NCI-H1417 treated with DMSO at 0.1 percent for 48 hours (cell line): ENCODE measurements around the gene TSHZ1.

Experiments
- DNase-seq: peaks from one replicate; lab custom pipeline; 2025; lab: John Stamatoyannopoulos, UW

TSHZ1 gene

GRCh38 chr18:75273817-75274216 lies 63.2 kb downstream of the TSHZ1 start:
- DNase-seq: no peak

GRCh38 chr18:75275226-75275625 lies 64.6 kb downstream of the TSHZ1 start:
- no peak for DNase-seq

- DNase-seq: no peak
Observed at GRCh38 chr18:75276818-75277609, 66.4 kb downstream of the TSHZ1 start.

GRCh38 chr18:75277610-75277928 lies 67.0 kb downstream of the TSHZ1 start:
- no peak for DNase-seq

- DNase-seq: no peak
Observed at GRCh38 chr18:75279381-75279780, 68.8 kb downstream of the TSHZ1 start.

GRCh38 chr18:75280427-75281280 lies 70.1 kb downstream of the TSHZ1 start:
- DNase-seq: no peak

GRCh38 chr18:75282746-75283145 lies 72.1 kb downstream of the TSHZ1 start:
- no peak for DNase-seq

- no peak for DNase-seq
Observed at GRCh38 chr18:75283731-75284130, 73.1 kb downstream of the TSHZ1 start.

DNA sequence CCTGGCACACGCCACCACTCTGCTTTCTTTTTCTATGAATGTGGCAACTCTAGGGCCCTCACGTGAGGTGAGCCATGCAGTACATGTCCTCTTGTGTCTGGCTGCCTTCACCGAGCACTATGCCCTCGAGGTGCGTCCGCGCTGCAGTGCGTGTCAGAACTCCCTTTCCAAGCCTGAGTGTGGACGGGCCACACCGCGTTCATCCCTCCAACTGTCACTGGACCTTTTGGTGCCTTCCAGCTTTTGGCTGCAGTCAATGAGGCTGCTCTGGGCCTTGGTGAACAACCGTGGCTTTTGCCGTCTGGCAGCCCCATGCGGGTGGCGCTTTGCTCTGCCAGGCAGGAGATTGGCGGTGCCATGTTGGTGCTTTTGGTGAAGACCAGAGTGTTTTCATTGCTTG lies 74.0 kb downstream of the TSHZ1 start:
- DNase-seq: no peak

GRCh38 chr18:75285876-75286275 lies 75.3 kb downstream of the TSHZ1 start:
- DNase-seq: no peak

DNA sequence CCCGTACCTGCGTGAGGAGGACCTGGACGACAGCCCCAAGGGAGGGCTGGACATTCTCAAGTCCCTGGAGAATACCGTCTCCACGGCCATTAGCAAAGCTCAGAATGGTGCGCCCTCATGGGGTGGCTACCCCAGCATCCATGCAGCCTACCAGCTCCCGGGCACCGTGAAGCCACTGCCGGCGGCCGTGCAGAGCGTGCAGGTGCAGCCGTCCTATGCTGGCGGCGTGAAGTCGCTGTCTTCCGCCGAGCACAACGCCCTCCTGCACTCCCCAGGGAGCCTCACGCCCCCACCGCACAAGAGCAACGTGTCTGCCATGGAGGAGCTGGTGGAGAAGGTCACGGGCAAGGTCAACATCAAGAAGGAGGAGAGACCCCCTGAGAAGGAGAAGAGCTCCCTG lies 76.4 kb downstream of the TSHZ1 start:
- no peak for DNase-seq

DNA sequence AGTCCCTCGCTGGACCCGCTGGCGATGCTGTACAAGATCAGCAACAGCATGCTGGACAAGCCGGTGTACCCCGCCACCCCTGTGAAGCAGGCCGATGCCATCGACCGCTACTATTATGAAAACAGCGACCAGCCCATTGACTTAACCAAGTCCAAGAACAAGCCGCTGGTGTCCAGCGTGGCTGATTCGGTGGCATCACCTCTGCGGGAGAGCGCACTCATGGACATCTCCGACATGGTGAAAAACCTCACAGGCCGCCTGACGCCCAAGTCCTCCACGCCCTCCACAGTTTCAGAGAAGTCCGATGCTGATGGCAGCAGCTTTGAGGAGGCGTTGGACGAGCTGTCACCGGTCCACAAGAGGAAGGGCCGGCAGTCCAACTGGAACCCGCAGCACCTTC lies 77.1 kb downstream of the TSHZ1 start:
- no peak for DNase-seq

DNA sequence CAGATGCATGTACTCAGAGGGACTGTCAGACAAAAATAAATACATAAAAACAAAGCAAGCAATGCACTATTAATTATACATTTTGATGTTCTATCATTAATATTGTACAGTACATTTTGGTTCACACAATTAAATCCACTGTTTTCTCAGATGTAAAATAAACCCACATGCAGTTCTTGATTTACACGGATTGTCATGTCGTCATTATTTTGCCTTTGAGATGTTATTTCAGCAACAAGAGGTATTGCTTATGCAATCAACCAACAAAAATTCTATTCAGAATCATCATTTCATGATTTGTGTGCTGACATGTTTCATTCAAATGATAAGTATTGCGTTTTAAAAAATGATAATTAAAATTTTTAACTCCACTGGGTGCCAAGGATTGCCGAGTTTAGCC lies 79.2 kb downstream of the TSHZ1 start:
- DNase-seq: no peak

DNA sequence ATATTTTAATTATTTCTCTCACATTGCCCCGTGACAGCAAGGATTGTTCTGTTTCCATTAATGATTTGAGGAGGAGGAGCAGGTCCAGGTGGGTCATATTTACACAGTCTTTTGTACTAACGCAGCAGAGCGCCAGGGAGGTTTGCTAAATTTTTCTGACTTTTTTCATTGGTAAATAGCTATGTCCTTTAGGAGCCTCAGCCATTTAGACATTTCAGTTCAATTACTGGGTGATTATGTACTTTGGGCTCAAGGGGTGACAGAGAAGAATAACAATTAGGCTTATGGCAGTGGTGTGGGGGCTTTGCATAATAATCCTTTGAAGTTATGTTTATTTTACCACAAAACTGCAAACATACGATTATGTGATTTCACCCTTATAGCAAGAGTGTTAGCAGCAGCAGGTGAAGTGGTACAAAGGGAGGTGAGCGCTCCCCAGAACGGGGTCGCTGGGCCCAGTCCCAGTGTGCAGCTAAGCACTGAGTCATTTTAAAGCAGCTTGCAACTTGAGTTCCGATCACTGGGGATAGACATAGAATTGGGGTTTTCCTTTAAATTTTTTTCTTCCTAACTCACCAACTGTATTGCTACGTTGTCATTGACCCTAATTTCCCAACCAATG lies 80.3 kb downstream of the TSHZ1 start:
- peak; percentile 100 for DNase-seq

- no peak for DNase-seq
Observed at GRCh38 chr18:75291460-75291859, 80.9 kb downstream of the TSHZ1 start.

GRCh38 chr18:75293591-75293990 lies 83.0 kb downstream of the TSHZ1 start:
- no peak for DNase-seq

DNA sequence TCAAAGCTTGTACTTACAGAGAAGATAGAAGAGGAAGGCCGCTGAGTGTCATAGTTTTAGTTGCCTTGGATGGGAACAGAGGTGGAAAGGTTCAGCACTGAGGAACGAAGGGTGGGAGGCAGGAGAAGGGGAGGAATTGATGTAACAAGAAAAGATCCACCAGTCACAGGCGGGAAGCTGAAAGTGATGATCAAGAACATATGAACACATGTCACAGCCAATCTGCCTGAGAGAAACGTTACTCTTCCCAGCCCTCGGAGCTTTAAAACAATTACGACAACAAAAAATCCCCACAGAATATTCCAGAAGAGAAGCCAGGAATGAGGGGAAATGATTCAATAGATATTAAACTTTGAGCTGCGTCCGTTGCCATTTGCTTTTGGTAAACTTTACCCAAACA lies 87.1 kb downstream of the TSHZ1 start:
- DNase-seq: no peak

- no peak for DNase-seq
Observed at GRCh38 chr18:75304678-75305557, 94.3 kb downstream of the TSHZ1 start.

- DNase-seq: no peak
Observed at GRCh38 chr18:75305984-75306383, 95.4 kb downstream of the TSHZ1 start.

DNA sequence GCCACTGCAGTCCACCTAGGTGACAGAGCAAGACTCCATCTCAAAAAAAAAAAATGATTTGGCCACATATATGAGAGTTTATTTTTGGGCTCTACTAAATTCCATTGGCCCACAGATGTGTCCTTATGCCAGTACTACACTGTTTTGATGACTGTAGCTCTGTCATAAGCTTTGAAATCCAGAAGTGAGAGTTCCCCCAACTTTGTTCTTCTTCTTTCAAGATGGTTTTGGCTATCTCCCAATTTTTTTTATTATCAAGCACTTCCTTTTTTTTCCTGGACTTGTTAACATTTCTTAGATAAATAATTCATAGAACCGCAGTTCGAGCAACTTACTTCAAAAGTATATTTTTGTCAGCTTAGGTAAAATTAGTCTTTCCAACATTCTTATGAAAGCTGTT lies 96.9 kb downstream of the TSHZ1 start:
- DNase-seq: no peak

GRCh38 chr18:75309564-75309963 lies 99.0 kb downstream of the TSHZ1 start:
- no peak for DNase-seq

GRCh38 chr18:75314117-75314516 lies 103.5 kb downstream of the TSHZ1 start:
- DNase-seq: no peak
